Measurements from ENCODE around the gene EXOC3L4. TPM values are rescaled to one million over a fixed set of nuclear protein-coding genes. Genes with fewer than 3 reads are reported as not detected.
"Not testable (repeated sequence)": the region's sequence is repeated elsewhere in the genome, so short reads cannot be mapped to it uniquely, and the experiment has no call there.

The EXOC3L4 gene
- total RNA-seq, 4 donors from 2014 or later: 0.64 to 0.75 TPM; not detected in 2

GRCh38 chr14:103112400-103113243, 18.1 kb downstream of the EXOC3L4 start:
- intact Hi-C loops (cut with DNase I; ENCODE audit: low total_unique reads): no loop called here
- 58 to 61% methylated on average over 6 to 10 of the region's 11 CpGs for WGBS, 2 donors
- TF ChIP-seq CTCF (IDR thresholded peaks at IDR 0.05): no peak
- TF ChIP-seq POLR2A (IDR thresholded peaks at IDR 0.05): no peak
- H3K4me3 ChIP-seq (ENCODE audit: low read depth, poor library complexity, severe bottlenecking): no peak overlapping the region
- DNase-seq (ENCODE audit: low spot score in 2 of 2): no peak

- WGBS, 2 donors: 79 to 81% methylated on average over 5 of the region's 5 CpGs
- no peak for TF ChIP-seq CTCF (IDR thresholded peaks at IDR 0.05)
- no peak overlapping the region for H3K4me3 ChIP-seq (ENCODE audit: low read depth, poor library complexity, severe bottlenecking)
- intact Hi-C loops (cut with DNase I; ENCODE audit: low total_unique reads): no loop called here
- DNase-seq (ENCODE audit: low spot score in 2 of 2): no peak
Measured at GRCh38 chr14:103113303-103113702, 18.8 kb downstream of the EXOC3L4 start.

GRCh38 chr14:103113774-103114173, 19.2 kb downstream of the EXOC3L4 start:
- H3K4me3 ChIP-seq (ENCODE audit: low read depth, poor library complexity, severe bottlenecking): no peak overlapping the region
- 89 to 94% methylated on average over 10 to 12 of the region's 13 CpGs for WGBS, 2 donors
- TF ChIP-seq POLR2A (IDR thresholded peaks at IDR 0.05) (no peak), CTCF (IDR thresholded peaks at IDR 0.05) (no peak)
- DNase-seq (ENCODE audit: low spot score in 2 of 2): no peak
- intact Hi-C loops (cut with DNase I; ENCODE audit: low total_unique reads): no loop called here

- intact Hi-C loops (cut with DNase I; ENCODE audit: low total_unique reads); H3K4me3 ChIP-seq (ENCODE audit: low read depth, poor library complexity, severe bottlenecking): not testable (repeated sequence)
- 62 to 69% methylated on average over 12 of the region's 12 CpGs for WGBS, 2 donors
Measured at GRCh38 chr14:103115086-103115679, 20.7 kb downstream of the EXOC3L4 start.

GRCh38 chr14:103115845-103116572, 21.5 kb downstream of the EXOC3L4 start:
- WGBS, 2 donors: 83 to 94% methylated on average over 9 to 10 of the region's 10 CpGs
- DNase-seq (ENCODE audit: low spot score in 2 of 2): no peak
- no peak for TF ChIP-seq POLR2A (IDR thresholded peaks at IDR 0.05)
- no peak for TF ChIP-seq CTCF (IDR thresholded peaks at IDR 0.05)
- H3K4me3 ChIP-seq (ENCODE audit: low read depth, poor library complexity, severe bottlenecking): no peak overlapping the region
- intact Hi-C loops (cut with DNase I; ENCODE audit: low total_unique reads): no loop called here

More at GRCh38 chr14:103115086-103115679, 20.7 kb downstream of the EXOC3L4 start:
- not testable (repeated sequence) for DNase-seq (ENCODE audit: low spot score in 2 of 2)

GRCh38 chr14:103116636-103117035, 22.1 kb downstream of the EXOC3L4 start:
- no peak for TF ChIP-seq POLR2A (IDR thresholded peaks at IDR 0.05)
- TF ChIP-seq CTCF (IDR thresholded peaks at IDR 0.05): no peak
- intact Hi-C loops (cut with DNase I; ENCODE audit: low total_unique reads): no loop called here
- WGBS, 2 donors: 89 to 90% methylated on average over 17 of the region's 17 CpGs
- no peak for DNase-seq (ENCODE audit: low spot score in 2 of 2)
- no peak overlapping the region for H3K4me3 ChIP-seq (ENCODE audit: low read depth, poor library complexity, severe bottlenecking)

- intact Hi-C loops (cut with DNase I; ENCODE audit: low total_unique reads); DNase-seq (ENCODE audit: low spot score in 2 of 2); H3K4me3 ChIP-seq (ENCODE audit: low read depth, poor library complexity, severe bottlenecking): not testable (repeated sequence)
- 92 to 94% methylated on average over 7 of the region's 7 CpGs for WGBS, 2 donors
Measured at GRCh38 chr14:103117499-103117898, 23.0 kb downstream of the EXOC3L4 start.

Measured in lower leg skin (tissue), 4 donors.